ENCODE measurements around the gene ASB18.

Gene ASB18

DNA sequence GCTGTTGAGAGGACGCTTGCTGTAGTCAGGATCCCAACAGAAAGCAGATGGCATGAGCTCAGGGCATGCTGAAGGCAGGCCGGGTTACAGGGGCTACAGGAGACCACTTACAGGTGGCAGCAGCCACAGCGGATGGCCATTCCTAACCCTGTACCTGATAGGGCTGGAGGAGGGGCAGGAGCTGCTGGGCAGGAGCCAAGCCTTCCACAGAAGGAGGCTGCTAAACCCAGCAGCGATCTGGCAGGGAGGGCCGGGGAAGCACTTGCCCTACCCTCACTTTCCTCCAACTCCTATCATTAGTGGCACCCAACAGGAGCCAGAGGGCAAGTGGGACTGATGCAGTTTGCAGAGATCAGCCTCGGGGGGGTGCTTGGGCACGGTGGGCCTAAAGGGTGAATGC lies 2.0 kb downstream of the ASB18 start:
- H3K4me3 ChIP-seq (ENCODE audit: low read depth, low read length), result no peak overlapping the region
- TF ChIP-seq, protein P1, sequence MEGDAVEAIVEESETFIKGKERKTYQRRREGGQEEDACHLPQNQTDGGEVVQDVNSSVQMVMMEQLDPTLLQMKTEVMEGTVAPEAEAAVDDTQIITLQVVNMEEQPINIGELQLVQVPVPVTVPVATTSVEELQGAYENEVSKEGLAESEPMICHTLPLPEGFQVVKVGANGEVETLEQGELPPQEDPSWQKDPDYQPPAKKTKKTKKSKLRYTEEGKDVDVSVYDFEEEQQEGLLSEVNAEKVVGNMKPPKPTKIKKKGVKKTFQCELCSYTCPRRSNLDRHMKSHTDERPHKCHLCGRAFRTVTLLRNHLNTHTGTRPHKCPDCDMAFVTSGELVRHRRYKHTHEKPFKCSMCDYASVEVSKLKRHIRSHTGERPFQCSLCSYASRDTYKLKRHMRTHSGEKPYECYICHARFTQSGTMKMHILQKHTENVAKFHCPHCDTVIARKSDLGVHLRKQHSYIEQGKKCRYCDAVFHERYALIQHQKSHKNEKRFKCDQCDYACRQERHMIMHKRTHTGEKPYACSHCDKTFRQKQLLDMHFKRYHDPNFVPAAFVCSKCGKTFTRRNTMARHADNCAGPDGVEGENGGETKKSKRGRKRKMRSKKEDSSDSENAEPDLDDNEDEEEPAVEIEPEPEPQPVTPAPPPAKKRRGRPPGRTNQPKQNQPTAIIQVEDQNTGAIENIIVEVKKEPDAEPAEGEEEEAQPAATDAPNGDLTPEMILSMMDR (IDR thresholded peaks at IDR 0.05; ENCODE audit: low read depth, low read length), result no peak

DNA sequence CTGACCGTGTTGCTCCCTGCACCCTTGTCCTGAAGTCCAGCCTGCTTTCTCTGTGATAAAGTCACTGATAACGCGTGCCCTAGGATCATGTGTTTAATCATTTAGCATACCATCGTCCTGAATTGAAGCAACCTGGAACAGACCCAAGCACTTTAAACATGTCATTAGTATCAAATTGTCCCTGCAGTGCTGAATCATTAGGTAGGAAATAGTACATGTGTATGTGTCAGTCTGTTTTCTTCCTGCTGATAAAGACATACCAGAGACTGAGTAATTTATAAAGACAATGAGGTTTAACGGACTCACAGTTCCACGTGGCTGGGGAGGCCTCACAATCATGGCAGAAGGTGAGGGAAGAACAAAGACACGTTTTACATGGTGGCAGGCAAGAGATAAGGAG lies 2.8 kb downstream of the ASB18 start:
- no peak overlapping the region for H3K4me3 ChIP-seq (ENCODE audit: low read depth, low read length)
- TF ChIP-seq, protein P1 (IDR thresholded peaks at IDR 0.05; ENCODE audit: low read depth, low read length), result no peak

DNA sequence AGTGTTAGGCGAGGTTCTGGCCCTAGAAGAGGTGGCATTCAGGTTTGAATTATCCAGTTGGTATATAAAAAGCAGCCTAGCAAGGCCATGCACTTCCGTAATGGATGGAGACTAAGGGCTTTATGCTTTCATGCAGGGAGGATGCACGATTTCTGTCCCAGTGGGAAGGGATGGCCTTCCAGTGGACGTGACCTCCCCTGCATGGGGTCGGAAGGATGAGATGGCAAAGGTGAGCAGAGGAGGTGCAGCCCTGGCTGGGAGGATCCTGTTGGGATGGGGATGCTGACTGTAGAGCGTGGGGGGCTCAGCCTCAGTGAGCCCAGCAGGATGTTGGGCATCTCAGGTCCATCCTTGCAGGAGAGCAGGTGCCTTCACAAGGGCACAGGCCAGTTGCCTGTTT lies 4.8 kb downstream of the ASB18 start:
- TF ChIP-seq, protein P1 (IDR thresholded peaks at IDR 0.05; ENCODE audit: low read depth, low read length), result no peak

DNA sequence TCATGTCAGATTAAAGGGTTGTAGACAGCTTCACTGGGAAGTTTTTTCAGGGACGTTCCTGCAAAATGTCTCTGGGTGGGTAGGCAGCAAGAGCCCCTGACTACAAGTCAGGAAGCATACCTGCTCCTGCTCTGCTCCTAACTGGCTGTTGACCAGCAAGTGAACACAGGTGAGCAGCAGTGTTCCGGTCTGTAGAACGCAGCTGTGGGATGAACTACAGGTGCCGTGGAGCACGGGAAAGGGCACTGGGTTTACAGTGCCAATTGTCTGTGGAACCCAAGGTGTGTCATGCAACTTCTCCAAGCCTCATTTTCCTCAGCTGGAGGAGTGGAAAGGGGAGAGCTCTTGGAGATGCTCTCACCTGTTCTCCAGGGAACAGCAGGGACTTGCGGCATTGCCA lies 6.6 kb downstream of the ASB18 start:
- no peak overlapping the region for H3K4me3 ChIP-seq (ENCODE audit: low read depth, low read length)
- TF ChIP-seq, protein P1 (IDR thresholded peaks at IDR 0.05; ENCODE audit: low read depth, low read length), result no peak

More for the DNA sequence above, 4.8 kb downstream of the ASB18 start:
- no peak overlapping the region for H3K4me3 ChIP-seq (ENCODE audit: low read depth, low read length)

DNA sequence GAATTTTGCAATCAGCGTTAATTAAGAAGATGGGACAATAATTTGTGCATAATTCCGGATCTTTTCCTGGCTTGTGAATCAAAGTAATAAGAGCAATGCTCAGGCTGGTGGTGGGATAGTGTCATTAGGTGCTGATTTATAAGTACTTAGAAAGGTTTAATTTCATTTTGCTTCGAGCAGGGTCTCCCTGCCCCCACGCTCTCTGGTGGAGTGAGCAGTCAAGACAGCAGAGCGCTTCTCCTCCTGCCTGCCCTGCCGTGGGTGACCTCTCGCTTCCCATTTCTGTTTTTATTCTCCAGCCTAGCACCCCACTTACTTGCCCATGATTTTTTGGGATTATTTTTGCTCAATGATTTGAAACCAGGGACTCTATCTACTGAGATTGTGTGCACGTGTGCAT lies 7.1 kb downstream of the ASB18 start:
- no peak overlapping the region for H3K4me3 ChIP-seq (ENCODE audit: low read depth, low read length)

DNA sequence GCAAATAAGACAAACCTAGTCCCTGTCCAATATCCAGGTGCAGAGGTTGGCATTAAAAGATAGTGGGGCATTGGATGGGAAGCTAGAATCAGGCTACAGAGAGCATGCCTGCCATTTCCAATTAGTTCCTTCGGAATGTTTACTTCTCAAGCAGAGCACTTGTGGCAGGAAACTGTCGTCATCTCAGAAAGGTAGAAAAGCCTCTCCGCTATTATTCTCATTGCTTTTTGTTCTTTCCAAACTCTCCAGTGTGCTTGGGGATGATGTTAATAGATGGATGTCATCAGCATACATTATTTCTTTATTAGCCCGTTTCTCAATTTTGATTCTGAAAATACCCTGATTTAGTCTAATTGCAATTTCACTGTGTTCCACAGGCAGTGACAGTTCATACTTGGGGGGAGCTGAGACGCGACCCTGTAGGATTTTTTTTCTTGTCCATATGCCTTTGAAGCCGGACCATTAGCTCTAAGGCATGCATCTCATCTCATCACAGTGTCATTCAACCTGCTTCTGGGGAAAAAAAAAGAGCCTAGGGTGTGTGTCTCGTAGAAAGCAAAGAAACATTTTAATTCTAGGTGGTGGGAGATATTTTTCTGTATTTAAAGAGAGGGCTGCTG lies 7.7 kb downstream of the ASB18 start:
- TF ChIP-seq, protein P1 (IDR thresholded peaks at IDR 0.05; ENCODE audit: low read depth, low read length), result no peak
- H3K4me3 ChIP-seq (ENCODE audit: low read depth, low read length), result no peak overlapping the region

More for the DNA sequence above, 7.1 kb downstream of the ASB18 start:
- TF ChIP-seq, protein P1 (IDR thresholded peaks at IDR 0.05; ENCODE audit: low read depth, low read length), result no peak

DNA sequence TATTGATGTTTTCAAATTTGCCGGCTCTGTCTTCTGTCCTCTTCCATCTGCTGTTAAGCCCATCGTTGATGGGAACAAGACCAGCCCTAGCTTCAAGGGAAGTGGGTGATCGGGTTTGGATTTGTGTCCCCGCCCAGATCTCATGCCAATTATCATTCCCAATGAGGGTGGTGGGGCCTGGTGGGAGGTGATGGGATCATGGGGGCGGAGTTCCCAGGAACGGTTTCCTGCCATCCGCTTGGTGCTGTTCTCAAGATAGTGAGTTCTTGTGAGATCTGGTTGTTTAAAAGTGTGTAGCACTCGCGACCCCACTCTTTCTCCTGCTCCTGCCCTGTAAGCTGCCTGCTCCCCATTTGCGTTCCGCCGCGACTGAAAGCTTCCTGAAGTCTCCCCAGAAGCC lies 9.5 kb downstream of the ASB18 start:
- H3K4me3 ChIP-seq (ENCODE audit: low read depth, low read length), result no peak overlapping the region
- TF ChIP-seq, protein P1 (IDR thresholded peaks at IDR 0.05; ENCODE audit: low read depth, low read length), result no peak

Measured in WI38 (cell line).